Right ventricle myocardium inferior (tissue), 1 donor: ENCODE measurements around the gene FASTKD3. TPM values are rescaled to one million over a fixed set of nuclear protein-coding genes. Genes with fewer than 3 reads are reported as not detected.
"Not testable (repeated sequence)": the region's sequence is repeated elsewhere in the genome, so short reads cannot be mapped to it uniquely, and the experiment has no call there.

Source experiments
- ATAC-seq: fragments of 200-7000 bp; cut with Tn5 transposase; one replicate; pipeline ENCODE4 v1.9.1; 2020; ENCODE audit warnings: mild to moderate bottlenecking, moderate library complexity
- DNase-seq: peaks from one replicate; pipeline ENCODE4 v3.0.0; 2021; ENCODE audit errors: missing footprints
- intact Hi-C: fragments of 100-400 bp; cut with DNase I; formaldehyde crosslinking; loops from one replicate; pipeline ENCODE4 v1.11.0; 2022
- long read RNA-seq: library from polyadenylated mRNA; unstranded; transcript quantifications from one replicate; pipeline ENCODE4 v2.0.0, GENCODE V29; 2021
- total RNA-seq: library from RNA; stranded (reverse); fragmentation: NEBNext Ultra II Directional; extraction: Animal tissue kit (Norgen Biotek cat#: 25700); gene quantifications from one replicate; pipeline ENCODE4 v1.2.1, GENCODE V29; 2021
- donor health status: DM: no; HTN: yes; CAD: no; lungs with severe emphysema.

FASTKD3 gene
- 7.9 TPM for total RNA-seq
- long read RNA-seq, partial matches to known transcripts, result 0 of 5 reads
- long read RNA-seq, other reads (novel, unspliced or antisense), result 3 of 5 reads

- peak; percentile 96 for DNase-seq
- intact Hi-C loops, result no loop called here
- ATAC-seq, result peak; percentile 100
Observed at GRCh38 chr5:7868773-7869473, at the start of gene FASTKD3, which contains the start of gene MTRR. Gene FASTKD3, minus strand, starts transcription at chr5:7869031. Its CDS starts 948 bp downstream, at chr5:7868083. Gene MTRR, plus strand, starts transcription at chr5:7869148. Its CDS starts 1,647 bp downstream, at chr5:7870795.

- ATAC-seq (no peak), DNase-seq (no peak)
- intact Hi-C loops, result no loop called here
Observed at GRCh38 chr5:7917130-7918123, 48.6 kb upstream of the FASTKD3 start.

- intact Hi-C loops, result no loop called here
- ATAC-seq (no peak), DNase-seq (no peak)
Observed at GRCh38 chr5:7916171-7916804, 47.5 kb upstream of the FASTKD3 start.

GRCh38 chr5:7911429-7911771, 42.6 kb upstream of the FASTKD3 start:
- ATAC-seq, DNase-seq, intact Hi-C loops: not testable (repeated sequence)

GRCh38 chr5:7910738-7911428, 42.1 kb upstream of the FASTKD3 start:
- ATAC-seq (no peak), DNase-seq (no peak)

GRCh38 chr5:7908317-7908716, 39.5 kb upstream of the FASTKD3 start:
- no peak for DNase-seq
- intact Hi-C loops, result no loop called here
- no peak for ATAC-seq

More at GRCh38 chr5:7910738-7911428, 42.1 kb upstream of the FASTKD3 start:
- intact Hi-C loops, result no loop called here

- intact Hi-C loops, result no loop called here
Observed at GRCh38 chr5:7907612-7908011, 38.8 kb upstream of the FASTKD3 start.

GRCh38 chr5:7904170-7904569, 35.3 kb upstream of the FASTKD3 start:
- intact Hi-C loops, result no loop called here

More at GRCh38 chr5:7907612-7908011, 38.8 kb upstream of the FASTKD3 start:
- DNase-seq, result no peak
- ATAC-seq, result no peak

GRCh38 chr5:7902666-7903625, 34.1 kb upstream of the FASTKD3 start:
- intact Hi-C loops, result no loop called here
- ATAC-seq (no peak), DNase-seq (no peak)

More at GRCh38 chr5:7904170-7904569, 35.3 kb upstream of the FASTKD3 start:
- ATAC-seq (no peak), DNase-seq (no peak)

- ATAC-seq (no peak), DNase-seq (no peak)
- intact Hi-C loops, result no loop called here
Observed at GRCh38 chr5:7902201-7902600, 33.4 kb upstream of the FASTKD3 start.

GRCh38 chr5:7897014-7897600, 28.3 kb upstream of the FASTKD3 start:
- no peak for ATAC-seq
- intact Hi-C loops, result no loop called here
- DNase-seq, result no peak

GRCh38 chr5:7894860-7895259, 26.0 kb upstream of the FASTKD3 start:
- DNase-seq (no peak), ATAC-seq (no peak)
- intact Hi-C loops, result no loop called here

- DNase-seq (no peak), ATAC-seq (no peak)
- intact Hi-C loops, result no loop called here
Observed at GRCh38 chr5:7894439-7894838, 25.6 kb upstream of the FASTKD3 start.

- ATAC-seq, result no peak
- intact Hi-C loops, result no loop called here
- DNase-seq, result no peak
Observed at GRCh38 chr5:7888901-7889300, 20.1 kb upstream of the FASTKD3 start.

- no peak for ATAC-seq
- intact Hi-C loops, result no loop called here
- DNase-seq, result no peak
Observed at GRCh38 chr5:7886849-7887475, 18.1 kb upstream of the FASTKD3 start.

GRCh38 chr5:7884491-7885267, 15.8 kb upstream of the FASTKD3 start:
- intact Hi-C loops, result no loop called here
- ATAC-seq, result no peak
- no peak for DNase-seq
